ENCODE measurements around the gene SELENON. TPM values are rescaled to one million over a fixed set of nuclear protein-coding genes. Genes with fewer than 3 reads are reported as not detected.

SELENON gene
- total RNA-seq, 4 donors from 2014 or later: 9.0 to 94.0 (median 18.0) TPM

DNA sequence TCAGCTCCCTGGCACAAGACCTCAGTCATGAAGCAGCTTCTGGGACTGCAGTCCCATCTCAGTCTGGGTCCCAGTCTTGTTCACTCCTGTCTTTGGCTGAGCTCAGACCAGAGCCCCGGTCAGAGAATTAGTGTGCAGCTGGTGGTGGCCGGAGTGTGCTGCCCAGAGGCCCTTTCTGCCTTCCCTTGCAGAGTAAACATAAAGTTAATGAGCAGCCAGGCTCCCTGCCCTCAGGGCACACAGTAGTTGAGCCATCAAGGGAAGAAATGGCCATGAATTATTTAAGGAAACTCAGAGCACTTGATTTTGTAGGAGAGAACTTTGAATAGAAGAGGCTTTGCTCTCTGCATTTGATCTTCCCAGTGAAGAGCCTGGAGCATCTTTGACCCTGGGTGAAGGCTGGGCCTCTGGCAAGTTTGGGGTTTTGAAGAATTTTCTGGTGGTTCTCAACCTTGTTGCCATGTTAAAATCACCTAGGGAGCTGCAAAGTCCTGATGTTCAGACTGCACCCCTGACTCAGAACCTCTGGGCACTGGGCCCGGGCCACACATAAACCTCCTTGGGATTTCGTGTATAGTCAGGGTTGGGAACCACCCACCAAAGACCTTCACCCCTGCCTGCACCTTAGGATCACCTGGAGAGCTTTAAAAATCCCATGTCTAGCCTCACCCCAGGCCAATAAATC lies 26.4 kb upstream of the SELENON start:
- Histone ChIP-seq H3K9me3 (no peaks in the 10 kb centered on the region), H3K36me3 (no peaks in the 10 kb centered on the region), H3K27ac (no peak overlapping the region), H3K27me3 (no peaks in the 10 kb centered on the region), H3K4me3 (no peak overlapping the region), H3K4me1 (peaks cover 11 to 21% of the 10 kb centered on the region in 2 donors)
- no peak for TF ChIP-seq CTCF (IDR thresholded peaks at IDR 0.05)
- no peak for TF ChIP-seq POLR2A (IDR thresholded peaks at IDR 0.05)
- intact Hi-C loops (cut with DNase I; ENCODE audit: low total_unique reads): no loop called here
- no peak for DNase-seq

- Histone ChIP-seq H3K27me3 (no peaks in the 10 kb centered on the region), H3K9me3 (no peaks in the 10 kb centered on the region), H3K36me3 (no peaks in the 10 kb centered on the region), H3K4me1 (peaks cover 11 to 21% of the 10 kb centered on the region in 2 donors), H3K4me3 (no peak overlapping the region), H3K27ac (no peak overlapping the region)
- intact Hi-C loops (cut with DNase I; ENCODE audit: low total_unique reads): no loop called here
- TF ChIP-seq CTCF (IDR thresholded peaks at IDR 0.05) (no peak), POLR2A (IDR thresholded peaks at IDR 0.05) (no peak)
- no peak for DNase-seq
Observed at GRCh38 chr1:25774206-25774803, 25.7 kb upstream of the SELENON start.

DNA sequence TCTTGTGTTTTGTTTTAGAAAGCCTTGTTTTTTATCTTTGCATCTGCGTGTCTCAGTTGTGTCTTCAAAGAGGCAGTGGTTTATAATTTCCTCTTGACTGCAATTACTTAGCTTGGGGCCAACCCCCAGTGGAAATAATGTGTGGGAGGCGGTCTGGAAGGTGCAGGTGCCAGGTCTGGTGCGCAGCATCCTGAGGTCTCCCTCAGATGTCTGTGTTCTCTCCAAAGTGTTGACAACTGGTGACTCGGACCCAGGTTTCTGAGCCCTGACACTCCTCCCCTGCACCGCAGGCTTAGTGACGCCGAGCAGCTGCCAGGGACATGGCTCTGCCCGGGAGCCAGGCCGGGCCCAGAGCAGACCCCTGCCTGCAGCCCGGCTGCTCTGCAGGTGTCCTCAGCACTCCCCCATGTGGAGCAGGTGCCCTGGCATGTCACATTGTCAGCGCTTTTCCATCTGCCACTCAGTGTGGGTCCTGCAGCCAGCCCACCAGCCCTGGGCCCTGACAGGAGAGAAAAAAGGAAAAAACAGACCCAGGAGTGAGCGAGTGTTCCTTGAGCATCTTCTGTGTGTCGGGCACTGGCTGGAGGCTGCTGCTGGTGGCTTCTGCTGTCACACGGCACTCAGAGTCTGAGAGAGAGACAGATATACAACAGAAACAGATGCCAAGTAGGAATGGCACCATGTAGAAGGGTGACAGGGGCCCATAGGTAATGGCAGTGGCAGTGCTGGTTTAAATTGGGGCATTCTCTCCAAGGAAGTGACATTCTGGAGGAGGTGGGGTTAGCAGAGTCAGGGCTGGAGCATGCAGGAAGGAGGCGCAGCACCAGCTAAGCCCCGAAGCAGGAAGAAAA lies 24.8 kb upstream of the SELENON start:
- TF ChIP-seq CTCF (IDR thresholded peaks at IDR 0.05) (no peak), POLR2A (IDR thresholded peaks at IDR 0.05) (no peak)
- no peaks in the 10 kb centered on the region for H3K36me3 ChIP-seq
- DNase-seq: no peak

DNA sequence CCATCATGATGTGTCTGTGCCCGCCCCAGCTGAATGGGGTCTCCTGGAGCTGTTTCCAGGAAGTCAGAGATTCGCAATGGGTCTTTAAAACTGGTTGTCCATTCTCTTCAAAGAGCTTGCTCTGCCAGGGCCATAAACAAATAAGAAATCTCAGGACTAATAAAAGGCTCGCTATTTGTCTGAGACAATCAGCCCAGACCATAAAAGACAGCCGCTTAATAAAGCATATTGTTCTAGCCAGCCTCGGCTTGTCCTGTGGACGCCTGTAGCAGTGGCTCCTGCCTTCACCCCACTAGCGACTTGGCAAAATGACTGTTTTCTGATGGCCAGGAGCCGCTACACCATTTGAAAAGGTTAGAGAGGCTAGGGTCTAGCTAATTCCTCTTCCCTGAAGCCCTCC lies 20.6 kb upstream of the SELENON start:
- intact Hi-C loops (cut with DNase I; ENCODE audit: low total_unique reads): no loop called here
- TF ChIP-seq CTCF (IDR thresholded peaks at IDR 0.05): no peak
- TF ChIP-seq POLR2A (IDR thresholded peaks at IDR 0.05): no peak
- Histone ChIP-seq H3K4me3 (no peak overlapping the region), H3K27ac (peak overlapping the region; percentile 34 to 55), H3K27me3 (no peaks in the 10 kb centered on the region), H3K36me3 (no peaks in the 10 kb centered on the region), H3K4me1 (peaks cover 0 to 8% of the 10 kb centered on the region in 2 donors), H3K9me3 (no peaks in the 10 kb centered on the region)
- no peak for DNase-seq

More for the DNA sequence above, 24.8 kb upstream of the SELENON start:
- peaks cover 11 to 14% of the 10 kb centered on the region in 2 donors for H3K4me1 ChIP-seq
- no peaks in the 10 kb centered on the region for H3K27me3 ChIP-seq
- no peak overlapping the region for H3K27ac ChIP-seq
- no peak overlapping the region for H3K4me3 ChIP-seq
- H3K9me3 ChIP-seq: no peaks in the 10 kb centered on the region
- intact Hi-C loops (cut with DNase I; ENCODE audit: low total_unique reads): no loop called here

GRCh38 chr1:25779894-25780293 lies 20.1 kb upstream of the SELENON start:
- no peak overlapping the region for H3K4me3 ChIP-seq
- intact Hi-C loops (cut with DNase I; ENCODE audit: low total_unique reads): no loop called here
- no peak for TF ChIP-seq POLR2A (IDR thresholded peaks at IDR 0.05)
- TF ChIP-seq CTCF (IDR thresholded peaks at IDR 0.05): no peak
- H3K27me3 ChIP-seq: no peaks in the 10 kb centered on the region
- H3K9me3 ChIP-seq: no peaks in the 10 kb centered on the region
- peaks cover 0 to 8% of the 10 kb centered on the region in 2 donors for H3K4me1 ChIP-seq
- DNase-seq: no peak
- peak overlapping the region; percentile 34 to 55 for H3K27ac ChIP-seq
- no peaks in the 10 kb centered on the region for H3K36me3 ChIP-seq
